ENCODE measurements around the gene DUSP16.
"Not testable (repeated sequence)": the region's sequence is repeated elsewhere in the genome, so short reads cannot be mapped to it uniquely, and the experiment has no call there.

DUSP16 gene

DNA sequence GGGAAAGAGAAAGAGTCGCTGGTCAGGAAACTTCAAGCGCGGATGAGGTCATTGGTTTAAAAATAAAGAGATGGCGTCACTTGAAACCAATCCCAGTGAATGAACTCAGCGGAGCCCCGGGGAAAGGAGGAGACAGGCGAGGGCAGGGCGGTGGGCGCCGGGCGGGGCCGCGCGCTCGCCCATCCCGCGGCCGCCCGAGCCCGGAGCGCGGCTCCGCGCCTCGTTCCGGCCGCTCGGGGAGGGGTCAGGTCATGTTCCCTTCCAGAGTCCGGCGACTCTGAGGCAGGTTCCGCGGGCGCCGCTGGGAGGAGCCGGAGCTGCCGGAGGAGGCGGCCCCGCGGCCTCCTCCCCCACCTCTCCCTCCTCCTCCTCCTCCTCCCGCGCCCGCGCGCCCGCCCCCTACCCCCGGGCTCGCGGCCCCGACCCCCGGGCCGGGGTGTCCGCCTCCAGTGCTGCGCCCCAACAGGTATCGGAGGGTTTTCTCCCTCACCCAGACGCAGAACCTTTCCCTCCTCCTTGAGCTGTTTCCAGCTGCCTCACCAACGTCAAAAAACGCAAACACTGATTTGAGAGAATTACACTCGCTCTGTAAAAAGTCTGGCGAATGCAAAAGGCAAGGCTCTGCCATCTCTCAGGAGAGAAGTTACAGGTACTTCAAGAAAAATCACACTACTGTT is at the start of gene DUSP16:
DUSP16 (minus strand) TSS at position 279 of the 677 bp plus-strand sequence. CDS start 41,765 bp downstream, outside the sequence.
- DNase-seq, result no peak

DNA sequence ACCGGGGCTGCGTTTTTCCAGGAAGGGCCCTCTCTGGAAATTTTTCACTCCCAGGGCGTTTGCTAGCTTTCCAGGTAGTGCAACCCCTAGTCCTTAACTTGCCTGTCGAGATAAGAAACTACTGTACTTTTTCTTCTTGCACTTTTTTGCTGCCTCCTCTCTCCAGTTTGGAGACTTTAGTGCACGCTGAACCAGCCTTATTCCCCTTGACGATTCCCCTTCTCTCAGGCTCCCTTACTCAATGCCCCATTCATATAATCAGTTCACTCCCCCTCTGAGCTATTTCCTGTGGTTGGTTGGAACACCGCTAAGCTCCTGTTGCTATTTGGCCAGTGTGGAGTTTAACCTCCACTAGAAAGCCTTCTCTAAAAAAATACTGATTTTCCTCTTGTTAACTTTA is 49.7 kb upstream of the DUSP16 start:
- DNase-seq, result no peak

GRCh38 chr12:12611512-12612306 is 49.0 kb upstream of the DUSP16 start, which contains the start of gene CREBL2:
Gene CREBL2 (plus strand): TSS chr12:12611876. CDS start chr12:12612173, 297 bp downstream.
- peak; percentile 90 for DNase-seq

GRCh38 chr12:12610711-12611110 is 48.0 kb upstream of the DUSP16 start:
- DNase-seq, result no peak

DNA sequence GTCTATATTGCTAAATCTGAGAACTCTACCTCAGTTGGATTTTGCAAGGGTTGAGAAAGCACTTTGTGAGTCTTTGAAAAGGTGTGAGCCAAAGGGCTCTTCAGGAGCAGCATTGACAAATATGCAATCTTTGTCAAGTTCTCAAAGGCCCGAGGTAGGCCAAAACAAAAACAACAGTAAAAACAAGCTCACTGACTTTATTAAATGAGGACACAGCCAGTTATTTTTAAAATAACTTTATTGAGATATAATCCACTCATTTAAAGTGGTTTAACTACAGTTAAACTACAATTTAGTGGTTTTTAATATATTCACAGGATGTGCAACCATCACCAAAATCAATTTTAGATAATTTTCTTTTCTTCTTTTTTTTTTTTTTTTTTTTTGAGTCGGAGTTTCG is 47.0 kb upstream of the DUSP16 start:
- DNase-seq, result no peak

GRCh38 chr12:12608557-12608957 is 45.9 kb upstream of the DUSP16 start:
- no peak for DNase-seq

DNA sequence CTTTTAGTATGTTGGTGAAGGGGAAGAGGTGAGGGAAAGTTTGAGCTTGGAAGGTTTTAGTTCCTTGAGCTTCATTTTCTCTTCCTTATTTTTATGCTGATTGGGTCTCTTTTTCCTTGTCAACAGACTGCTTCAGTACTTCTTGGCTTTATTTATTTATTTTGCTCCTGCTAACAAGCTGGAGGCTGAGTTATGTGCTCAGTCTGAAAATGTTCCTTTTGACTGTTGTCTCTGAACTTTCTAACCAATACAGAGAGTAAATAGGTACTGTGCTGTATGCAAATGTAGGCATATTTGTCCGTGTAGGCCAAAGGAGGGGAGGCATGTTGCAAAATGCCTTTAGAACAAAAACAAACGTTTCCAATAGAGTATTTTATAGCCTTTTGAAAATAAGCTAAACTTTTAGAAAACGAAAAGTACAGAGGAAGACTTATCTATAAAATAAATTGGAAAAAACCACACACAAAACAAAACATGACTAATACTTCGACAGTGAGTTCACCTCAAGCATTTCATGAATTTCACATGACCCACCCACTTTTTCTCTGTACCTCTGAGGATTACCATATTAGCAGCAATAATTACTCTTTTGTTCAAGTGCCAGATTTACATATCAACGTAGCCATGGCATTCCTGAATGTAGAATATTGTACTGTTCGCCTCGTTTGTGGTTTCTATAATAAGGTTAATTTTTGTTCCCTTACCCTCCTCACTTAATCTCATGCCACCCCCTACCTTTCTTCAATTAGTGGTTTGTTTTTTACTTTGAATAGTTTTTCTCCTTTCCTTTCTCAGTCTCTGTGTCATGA is 44.3 kb upstream of the DUSP16 start:
- no peak for DNase-seq

DNA sequence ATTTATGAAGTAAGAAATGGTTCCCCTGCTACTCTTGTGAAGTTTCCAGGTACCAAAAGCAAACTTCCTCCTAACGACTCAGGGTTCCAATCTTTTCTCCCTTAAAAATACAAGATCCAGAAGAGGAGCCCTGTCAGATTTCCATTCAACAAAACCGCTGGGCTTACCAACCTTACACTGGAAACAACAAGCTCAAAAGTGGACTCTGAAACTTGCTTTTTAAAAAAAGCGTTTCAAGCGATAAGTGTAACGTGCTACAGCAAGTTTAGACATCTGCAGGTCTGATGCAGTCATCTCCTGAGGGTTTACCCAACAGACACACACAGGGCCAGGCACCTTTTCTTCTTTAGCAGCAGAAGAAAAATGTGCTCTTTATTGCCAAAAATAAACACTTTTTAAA is 42.1 kb upstream of the DUSP16 start:
- no peak for DNase-seq

- DNase-seq, result no peak
Measured at GRCh38 chr12:12600659-12601058, 38.0 kb upstream of the DUSP16 start.

GRCh38 chr12:12599750-12600643 is 37.3 kb upstream of the DUSP16 start:
- no peak for DNase-seq

DNA sequence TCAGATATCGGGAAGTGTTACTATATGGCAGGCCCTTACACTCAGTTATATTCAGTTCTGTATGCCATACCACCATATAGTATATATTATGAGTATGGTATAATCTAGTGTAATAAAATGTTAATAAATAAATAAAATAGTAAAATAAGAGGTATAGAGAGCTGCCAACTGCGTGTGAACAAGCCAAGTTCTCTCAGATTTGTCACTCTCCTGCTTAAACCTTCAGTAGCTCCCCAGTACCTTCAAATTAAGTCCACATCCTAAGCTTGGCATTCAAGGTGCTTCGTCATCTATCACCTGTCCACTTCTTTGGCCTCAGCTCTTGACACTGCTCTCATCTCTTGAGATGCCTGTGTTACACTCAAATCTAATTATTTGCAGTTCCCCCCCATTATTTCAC is 36.2 kb upstream of the DUSP16 start:
- DNase-seq, result no peak

- DNase-seq, result not testable (repeated sequence)
Measured at GRCh38 chr12:12596598-12596997, 33.9 kb upstream of the DUSP16 start.

DNA sequence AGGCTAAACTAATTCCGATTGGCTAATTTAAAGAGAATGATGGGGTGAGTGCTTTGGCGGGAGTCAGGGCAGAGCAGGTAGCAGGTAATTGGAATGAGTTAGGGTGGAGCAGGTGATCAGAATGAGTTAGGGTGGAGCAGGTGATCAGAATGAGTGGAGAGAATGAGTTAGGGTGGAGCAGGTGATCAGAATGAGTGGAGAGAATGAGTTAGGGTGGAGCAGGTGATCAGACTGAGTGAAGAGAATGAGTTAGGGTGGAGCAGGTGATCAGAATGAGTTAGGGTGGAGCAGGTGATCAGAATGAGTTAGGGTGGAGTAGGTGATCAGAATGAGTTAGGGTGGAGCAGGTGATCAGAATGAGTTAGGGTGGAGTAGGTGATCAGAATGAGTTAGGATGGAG is 33.3 kb upstream of the DUSP16 start:
- DNase-seq, result not testable (repeated sequence)

GRCh38 chr12:12592930-12593329 is 30.3 kb upstream of the DUSP16 start:
- no peak for DNase-seq

DNA sequence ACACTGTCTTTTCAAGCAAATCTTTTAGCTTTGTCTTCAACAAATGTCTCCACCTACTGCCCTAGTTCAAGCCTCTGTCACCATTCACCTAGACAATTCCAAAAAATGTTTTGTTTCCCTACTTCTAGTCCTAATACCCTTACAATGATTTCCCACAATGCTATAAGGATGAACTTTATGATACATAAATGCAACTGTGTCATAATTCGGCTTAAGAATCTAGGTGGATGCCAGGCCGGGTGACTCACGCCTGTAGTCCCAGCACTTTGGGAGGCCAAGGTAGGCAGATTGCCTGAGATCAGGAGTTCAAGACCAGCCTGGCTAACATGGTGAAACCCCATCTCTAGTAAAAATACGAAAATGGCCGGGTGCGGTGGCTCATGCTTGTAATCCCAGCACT is 28.3 kb upstream of the DUSP16 start:
- DNase-seq, result no peak

DNA sequence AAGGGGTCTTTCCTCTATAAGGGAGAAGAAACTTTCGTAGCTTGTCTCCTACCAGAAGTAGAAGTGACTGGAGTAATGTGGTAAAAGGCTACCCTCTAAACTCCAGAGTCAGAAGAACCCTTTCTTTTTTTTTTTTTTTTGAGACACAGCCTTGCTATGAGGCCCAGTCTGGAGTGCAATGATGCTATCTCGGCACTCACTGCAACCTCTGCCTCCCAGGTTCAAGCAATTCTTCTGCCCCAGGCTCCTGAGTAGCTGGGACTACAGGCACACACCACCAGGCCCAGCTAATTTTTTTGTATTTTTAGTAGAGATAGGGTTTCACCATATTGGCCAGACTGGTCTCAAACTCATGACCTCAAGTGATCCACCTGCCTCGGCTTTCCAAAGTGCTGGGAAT is 25.8 kb upstream of the DUSP16 start:
- DNase-seq, result not testable (repeated sequence)

- DNase-seq, result no peak
Measured at GRCh38 chr12:12587878-12588277, 25.2 kb upstream of the DUSP16 start.

DNA sequence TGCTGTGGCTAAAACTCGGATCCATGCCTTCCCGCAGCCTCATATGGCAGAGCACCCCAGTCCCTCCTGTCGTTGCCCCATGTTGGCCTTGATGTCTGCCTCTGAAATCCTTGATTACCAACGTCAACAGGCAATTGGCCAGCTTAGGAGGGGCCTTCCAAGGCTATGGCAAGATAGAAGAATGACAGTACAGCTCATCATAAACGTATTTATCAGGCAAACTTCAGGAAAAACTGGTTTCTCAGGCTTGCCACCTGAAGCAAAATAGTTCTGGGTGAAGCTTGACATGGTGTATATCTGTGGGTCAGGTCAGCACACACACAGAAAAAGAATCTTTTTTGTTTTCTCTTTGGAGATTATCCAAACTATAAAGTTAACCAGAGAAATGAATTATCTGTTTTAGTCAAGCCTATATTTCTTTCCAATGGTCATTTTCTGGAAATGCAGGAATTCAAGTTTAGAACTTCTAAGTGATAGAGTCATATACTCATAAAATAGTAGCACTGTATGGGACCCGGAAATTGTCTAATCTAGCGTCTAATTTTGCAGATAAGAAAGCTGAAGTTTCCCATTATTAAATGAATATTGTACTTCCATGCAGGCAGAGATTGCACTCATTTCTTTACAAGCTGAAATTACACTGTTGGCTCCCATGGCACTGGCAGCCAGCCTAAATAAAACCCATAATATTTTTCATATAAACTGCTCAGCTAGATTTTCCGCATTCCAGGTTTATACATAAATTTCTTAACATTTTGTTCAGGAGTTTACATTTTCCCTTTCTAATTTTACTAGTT is 24.4 kb upstream of the DUSP16 start:
- DNase-seq, result no peak

- DNase-seq, result no peak
Measured at GRCh38 chr12:12585115-12585863, 22.6 kb upstream of the DUSP16 start.

DNA sequence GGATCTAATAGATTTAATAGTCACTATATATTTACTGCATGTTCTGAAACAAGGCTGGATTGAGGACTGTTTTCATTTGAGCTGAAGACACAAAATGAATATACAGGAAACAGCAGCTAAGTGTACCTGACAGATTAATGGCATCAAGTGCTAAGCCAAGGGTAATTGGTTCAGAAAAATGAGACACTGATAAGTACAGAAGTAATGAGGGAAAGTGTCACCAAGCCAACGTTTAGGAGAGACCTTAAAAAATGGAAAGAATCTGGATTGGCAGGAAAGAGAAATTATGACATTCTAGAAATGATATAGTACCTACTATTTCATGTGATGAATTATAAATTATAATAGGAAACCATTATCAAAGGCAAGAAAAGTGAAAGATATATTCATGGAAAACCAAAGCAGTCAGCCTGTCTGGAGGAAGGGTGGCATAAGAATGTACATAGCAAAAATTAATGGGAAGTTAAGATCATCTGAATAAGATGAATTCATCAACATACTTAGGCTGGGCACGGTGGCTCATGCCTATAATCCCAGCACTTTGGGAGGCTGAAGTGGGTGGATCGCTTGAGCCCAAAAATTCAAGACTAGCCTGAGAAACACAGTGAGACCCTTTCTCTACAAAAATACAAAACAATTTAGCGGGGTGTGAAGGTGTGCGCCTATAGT is 21.0 kb upstream of the DUSP16 start:
- DNase-seq, result no peak

Data from NCI-H524 treated with DMSO at 0.1 percent for 48 hours (cell line).